GM18861 (cell line): Measurements from ENCODE around the gene DSG3.

Experiments
- ATAC-seq: cut with Tn5 transposase; IDR thresholded peaks from one replicate; pipeline ENCODE4 v1.9.1; 2021; ENCODE audit not compliant: unreplicated experiment

Gene DSG3

GRCh38 chr18:31512203-31512764, 64.7 kb downstream of the DSG3 start:
- no peak for ATAC-seq

GRCh38 chr18:31513189-31513935, 65.8 kb downstream of the DSG3 start:
- ATAC-seq: no peak

GRCh38 chr18:31516437-31516836, 68.9 kb downstream of the DSG3 start:
- no peak for ATAC-seq

- no peak for ATAC-seq
Measured at GRCh38 chr18:31526374-31526773, 78.8 kb downstream of the DSG3 start.
